DMS53 treated with DMSO at 0.1 percent for 48 hours (cell line): Measurements from ENCODE around the gene NUDT22.

Source experiments
- DNase-seq: peaks from one replicate; lab custom pipeline; 2025; ENCODE audit not compliant: unreplicated experiment; lab: John Stamatoyannopoulos, UW

Gene NUDT22

GRCh38 chr11:64206457-64207255 lies 19.4 kb upstream of the NUDT22 start, which contains the start of gene FERMT3:
Gene FERMT3, plus strand, starts transcription at chr11:64206721. Its CDS starts 644 bp downstream, at chr11:64207365.
- no peak for DNase-seq

GRCh38 chr11:64207256-64208085 lies 18.6 kb upstream of the NUDT22 start:
- no peak for DNase-seq

DNA sequence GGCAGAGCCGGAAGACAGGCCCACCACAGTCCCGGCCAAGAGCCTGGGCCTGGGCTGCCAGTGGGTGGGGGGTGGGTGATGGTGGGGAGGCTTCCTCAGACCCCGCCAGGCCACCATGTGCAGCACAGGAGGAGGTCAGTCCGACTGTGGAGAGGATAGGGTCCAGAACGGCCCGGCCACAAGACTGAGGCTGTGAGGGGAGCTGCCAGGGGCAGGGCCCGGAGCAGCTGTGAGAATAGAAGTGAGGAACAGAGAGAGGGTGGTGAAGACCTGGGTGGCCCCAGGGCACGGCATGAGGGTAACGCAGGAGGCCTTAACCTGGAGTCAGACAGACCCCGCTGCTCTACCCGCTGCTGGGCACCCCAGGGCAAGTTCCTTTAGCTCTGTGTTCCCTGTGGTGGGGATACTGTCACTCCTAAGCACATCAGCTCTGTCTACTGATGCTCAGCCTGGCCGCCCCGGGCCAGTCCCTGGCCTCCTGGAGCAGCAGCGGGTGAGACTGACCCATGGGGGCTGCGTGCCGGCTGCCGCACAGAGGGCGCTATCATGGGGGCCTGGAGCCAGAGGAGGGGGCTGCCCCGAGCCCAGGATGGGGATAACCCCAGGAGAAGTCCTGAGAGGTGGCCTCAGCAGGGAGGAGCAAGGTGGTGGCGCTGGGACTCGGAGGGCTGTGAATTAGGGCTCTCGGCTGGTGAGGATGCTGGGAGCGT lies 17.8 kb upstream of the NUDT22 start:
- DNase-seq, result no peak

GRCh38 chr11:64208796-64209562 lies 17.1 kb upstream of the NUDT22 start:
- no peak for DNase-seq

DNA sequence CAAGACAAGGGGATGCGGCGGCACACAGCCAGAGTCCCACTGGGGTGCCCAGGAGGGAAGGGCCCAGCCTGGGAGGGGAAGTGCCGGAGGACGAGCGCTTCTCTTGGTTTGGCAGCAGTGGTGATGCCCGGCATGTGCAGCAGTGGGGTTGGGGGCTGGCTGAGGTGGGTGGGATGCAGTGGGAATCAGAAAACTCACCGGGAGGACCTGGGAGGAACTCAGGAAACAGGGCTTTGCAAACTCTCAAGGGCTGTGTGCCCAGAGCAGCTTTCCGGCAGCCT lies 16.6 kb upstream of the NUDT22 start:
- no peak for DNase-seq

- DNase-seq, result no peak
Measured at GRCh38 chr11:64210301-64211020, 15.6 kb upstream of the NUDT22 start.

- no peak for DNase-seq
Measured at GRCh38 chr11:64211181-64211872, 14.7 kb upstream of the NUDT22 start.

- DNase-seq, result no peak
Measured at GRCh38 chr11:64216879-64217278, 9.2 kb upstream of the NUDT22 start.

- no peak for DNase-seq
Measured at GRCh38 chr11:64218628-64219353, 7.3 kb upstream of the NUDT22 start.

- DNase-seq, result no peak
Measured at GRCh38 chr11:64219354-64219684, 6.8 kb upstream of the NUDT22 start.

- DNase-seq, result no peak
Measured at GRCh38 chr11:64219755-64220154, 6.3 kb upstream of the NUDT22 start.

DNA sequence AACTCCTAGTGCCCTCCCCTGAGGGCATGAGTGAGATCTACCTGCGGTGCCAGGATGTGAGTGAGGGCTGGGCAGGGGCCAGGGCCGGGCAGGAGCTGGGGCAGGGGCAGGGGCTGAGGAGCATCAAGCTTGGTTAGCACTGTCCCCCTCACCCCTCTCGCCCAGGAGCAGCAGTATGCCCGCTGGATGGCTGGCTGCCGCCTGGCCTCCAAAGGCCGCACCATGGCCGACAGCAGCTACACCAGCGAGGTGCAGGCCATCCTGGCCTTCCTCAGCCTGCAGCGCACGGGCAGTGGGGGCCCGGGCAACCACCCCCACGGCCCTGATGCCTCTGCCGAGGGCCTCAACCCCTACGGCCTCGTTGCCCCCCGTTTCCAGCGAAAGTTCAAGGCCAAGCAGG lies 5.8 kb upstream of the NUDT22 start:
- no peak for DNase-seq

- no peak for DNase-seq
Measured at GRCh38 chr11:64220798-64221197, 5.3 kb upstream of the NUDT22 start.

DNA sequence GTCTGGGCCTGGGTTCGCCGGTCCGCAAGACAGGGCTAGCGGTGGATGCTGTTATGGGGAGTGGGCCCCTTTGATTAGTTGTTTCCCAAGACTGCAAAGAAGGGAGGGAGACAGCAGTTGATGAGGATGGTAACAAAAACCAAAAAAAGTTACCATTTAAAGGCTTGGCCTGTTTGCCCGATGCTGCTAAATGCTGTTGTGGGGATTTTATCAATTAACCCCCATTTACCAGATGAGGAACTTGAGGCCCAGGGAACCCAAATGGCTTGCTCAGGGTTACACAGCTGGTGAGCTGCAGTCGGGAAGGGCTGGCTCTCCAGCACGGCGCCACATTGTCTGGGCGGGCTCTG lies 3.4 kb upstream of the NUDT22 start:
- DNase-seq, result no peak

GRCh38 chr11:64223001-64223651 lies 2.9 kb upstream of the NUDT22 start:
- no peak for DNase-seq

DNA sequence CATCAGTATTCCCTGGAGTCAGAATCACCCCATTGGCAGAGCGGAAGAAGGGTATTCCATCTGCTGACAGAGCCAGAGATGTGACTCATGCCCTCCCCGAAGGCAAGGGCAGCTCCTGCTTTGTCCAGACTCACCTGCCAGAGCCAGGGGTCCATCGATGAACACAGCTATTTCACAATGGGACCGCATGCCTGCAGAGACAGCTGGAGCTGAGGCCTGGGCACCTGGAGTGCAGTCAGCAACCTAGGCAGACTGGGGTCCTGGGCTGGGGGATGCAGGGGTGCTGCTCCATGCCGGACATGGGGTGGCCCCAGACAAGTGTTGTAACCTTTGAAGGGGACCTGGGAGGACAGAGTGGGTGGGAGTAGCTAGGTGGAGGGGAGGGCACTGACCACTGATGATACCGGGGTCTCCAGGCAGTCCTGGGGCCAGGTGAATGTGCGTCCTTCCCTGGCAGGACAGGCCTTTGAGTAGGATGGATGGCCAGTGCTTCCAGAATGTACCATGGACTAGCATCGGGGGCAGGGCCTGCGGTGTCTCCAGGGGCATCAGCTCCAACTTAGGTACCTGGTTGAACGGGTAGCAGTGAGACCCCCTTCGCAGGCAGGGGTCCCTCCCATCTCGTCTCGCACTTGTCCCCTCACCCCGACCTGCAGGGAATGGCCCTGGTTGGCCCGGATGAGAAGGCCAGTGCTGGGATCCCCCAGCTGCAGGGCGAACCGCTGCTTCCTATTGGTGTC lies 1.8 kb upstream of the NUDT22 start:
- no peak for DNase-seq

DNA sequence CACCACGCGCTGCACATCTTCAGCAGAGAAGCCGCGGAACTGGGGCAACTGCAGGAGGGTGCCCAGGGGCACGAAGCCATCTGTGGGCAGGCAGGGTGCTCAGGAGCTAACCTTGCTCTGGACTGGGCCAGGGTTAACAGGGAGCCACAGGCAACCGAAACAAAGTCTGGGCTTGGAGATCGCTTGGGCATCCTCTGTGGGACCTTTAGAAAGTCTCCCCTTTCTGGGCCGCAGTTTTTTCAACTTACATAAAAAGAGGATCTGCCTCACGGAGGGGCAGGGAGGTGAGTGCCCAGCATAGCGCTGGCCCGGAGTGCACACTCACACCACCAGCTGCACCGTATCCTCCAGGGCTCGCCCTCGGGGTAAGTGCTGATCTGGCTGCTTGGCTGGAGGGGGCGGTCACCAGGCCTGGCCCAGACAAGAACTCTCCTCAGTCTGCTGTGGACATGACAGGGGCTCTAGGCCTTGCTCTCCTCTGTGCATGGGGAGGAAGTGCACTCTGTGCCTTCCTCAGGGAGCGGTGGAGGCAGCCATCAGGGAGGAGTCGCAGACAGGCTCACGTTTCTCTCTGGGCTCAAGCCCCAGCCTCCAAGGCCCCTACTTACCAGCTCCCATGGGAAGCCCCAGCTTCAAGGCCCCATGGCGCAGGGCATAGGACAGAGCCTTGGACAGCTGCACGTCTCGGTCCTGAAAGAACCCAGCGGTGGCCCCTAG lies 1.0 kb upstream of the NUDT22 start:
- DNase-seq, result no peak
